A549 (cell line): ENCODE measurements around the gene PCGF3. TPM values are rescaled to one million over a fixed set of nuclear protein-coding genes. Genes with fewer than 3 reads are reported as not detected.

Experiments
- ATAC-seq, 2 experiments: fragments of 200-7000 bp in 1 of 2; fragments of >200 bp in 1 of 2; cut with Nextera tagmentation in 1 of 2; cut with Tn5 transposase in 1 of 2; 3 replicates each; pipeline versions ENCODE4 v1.8.0 to v1.9.1; 2018 to 2020; ENCODE audit warnings: mild to moderate bottlenecking in 1 of 2, moderate library complexity in 1 of 2
- CTCF ChIA-PET: fragments of 300-600 bp; sonication (Branson Sonifier 250); formaldehyde crosslinking; extraction: SDS; loops from one replicate; lab custom pipeline; 2021; ENCODE audit warnings: antibody characterized with exemption, inconsistent platforms; lab: Yijun Ruan, JAX
- POLR2A ChIA-PET: fragments of 350-600 bp; formaldehyde crosslinking; extraction: SDS; loops from one replicate; lab custom pipeline; 2021; ENCODE audit warnings: antibody characterized with exemption, inconsistent platforms; lab: Yijun Ruan, JAX
- DNase-seq, 2 experiments: peaks; one replicate each; pipeline versions ENCODE4 v3.0.0 to v3.0.0-alpha.2; 2011 to 2016; ENCODE audit warnings: low read depth in 1 of 2, low spot score in 1 of 2
- FAIRE-seq: peaks from 2 replicates; lab custom pipeline; 2011; peaks lifted over from hg19 to GRCh38; lab: Jason Lieb, UNC
- H3K27ac ChIP-seq, 2 experiments: fragments of >200 bp; sonication (Bioruptor Twin); formaldehyde crosslinking; 3 replicates each; pipeline ENCODE4 v1.5.1; 2016 to 2017
- H3K4me1 ChIP-seq: fragments of >200 bp; sonication (Bioruptor Twin); formaldehyde crosslinking; 3 replicates; pipeline ENCODE4 v1.6.1; 2016
- H3K4me2 ChIP-seq: fragments of >200 bp; sonication (Bioruptor Twin); formaldehyde crosslinking; 3 replicates; pipeline ENCODE4 v1.6.1; 2016
- H3K4me3 ChIP-seq: fragments of >200 bp; sonication (Bioruptor Twin); formaldehyde crosslinking; 3 replicates; pipeline ENCODE4 v1.5.1; 2016
- H3K9me3 ChIP-seq: fragments of >200 bp; sonication (Bioruptor Twin); formaldehyde crosslinking; 3 replicates; pipeline ENCODE4 v1.6.1; 2016
- BCL3 ChIP-seq: fragments of >200 bp; sonication (Bioruptor Twin); formaldehyde crosslinking; IDR thresholded peaks from 3 replicates; pipeline ENCODE4 v1.6.1; 2016
- CBX2 ChIP-seq: fragments of 200-600 bp; sonication (generic); IDR thresholded peaks from 2 replicates; pipeline ENCODE4 v1.6.1; 2016; ENCODE audit warnings: low read depth, mild to moderate bottlenecking, borderline replicate concordance
- CHD2 ChIP-seq: fragments of 150-350 bp; IDR thresholded peaks from 2 replicates; pipeline ENCODE4 v1.6.1; 2014; ENCODE audit warnings: low read length; ENCODE audit not compliant: partially characterized antibody
- EP300 ChIP-seq, 2 experiments: fragments of >200 bp; sonication (Bioruptor Twin); formaldehyde crosslinking; IDR thresholded peaks; 2 replicates in 1 of 2; 3 replicates in 1 of 2; pipeline ENCODE4 v1.6.1; 2016 to 2017
- FOXS1 ChIP-seq: fragments of 250-450 bp; sonication (Bioruptor Pico); IDR thresholded peaks from 2 replicates; pipeline ENCODE4 v1.5.0; 2020; ENCODE audit warnings: mild to moderate bottlenecking, moderate library complexity
- GATA3 ChIP-seq: IDR thresholded peaks from 2 replicates; pipeline ENCODE4 v1.6.1; 2012; ENCODE audit warnings: borderline replicate concordance
- HMGXB4 ChIP-seq: fragments of 250-450 bp; sonication (Bioruptor Pico); IDR thresholded peaks from 2 replicates; pipeline ENCODE4 v1.5.0; 2021; ENCODE audit warnings: mild to moderate bottlenecking, moderate library complexity, borderline replicate concordance
- HOXA7 ChIP-seq: fragments of 250-450 bp; sonication (Bioruptor Pico); IDR thresholded peaks from 2 replicates; pipeline ENCODE4 v1.5.0; 2020; ENCODE audit warnings: mild to moderate bottlenecking, moderate library complexity
- KDM5A ChIP-seq: fragments of 200-600 bp; sonication (generic); IDR thresholded peaks from 2 replicates; pipeline ENCODE4 v1.6.1; 2016; ENCODE audit warnings: antibody characterized with exemption, mild to moderate bottlenecking
- NPAS2 ChIP-seq: fragments of 250-450 bp; sonication (Bioruptor Pico); IDR thresholded peaks from 2 replicates; pipeline ENCODE4 v1.8.0; 2022; ENCODE audit warnings: mild to moderate bottlenecking, moderate library complexity, borderline replicate concordance
- PHF8 ChIP-seq: fragments of 200-600 bp; sonication (generic); IDR thresholded peaks from 2 replicates; pipeline ENCODE4 v1.6.1; 2016; ENCODE audit warnings: low read depth, mild to moderate bottlenecking, antibody characterized with exemption, moderate library complexity, borderline replicate concordance
- RAD21 ChIP-seq, 2 experiments: fragments of >200 bp in 1 of 2; sonication (Bioruptor Twin) in 1 of 2; formaldehyde crosslinking in 1 of 2; IDR thresholded peaks in 1 of 2; conservative IDR thresholded peaks in 1 of 2; 2 replicates in 1 of 2; 3 replicates in 1 of 2; pipeline ENCODE4 v1.6.1; 2012 to 2018; ENCODE audit warnings: inconsistent platforms in 1 of 2
- RCOR1 ChIP-seq: fragments of 150-350 bp; IDR thresholded peaks from 2 replicates; pipeline ENCODE4 v1.6.1; 2014; ENCODE audit warnings: antibody characterized with exemption, low read length, low read depth
- REST ChIP-seq: fragments of 200-600 bp; sonication (generic); IDR thresholded peaks from 2 replicates; pipeline ENCODE4 v1.6.1; 2016; ENCODE audit warnings: antibody characterized with exemption, mild to moderate bottlenecking, moderate library complexity
- RNF2 ChIP-seq: fragments of 200-600 bp; sonication (generic); IDR thresholded peaks from 2 replicates; pipeline ENCODE4 v1.6.1; 2016; ENCODE audit warnings: low read depth, mild to moderate bottlenecking, antibody characterized with exemption, moderate library complexity, borderline replicate concordance
- SREBF2 ChIP-seq: fragments of 450-650 bp; IDR thresholded peaks from 2 replicates; pipeline ENCODE4 v1.6.1; 2014; ENCODE audit warnings: mild to moderate bottlenecking, moderate library complexity
- TFCP2L1 ChIP-seq: fragments of 250-450 bp; sonication (Bioruptor Pico); IDR thresholded peaks from 2 replicates; pipeline ENCODE4 v1.5.0; 2021; ENCODE audit warnings: mild to moderate bottlenecking
- ZC3H11A ChIP-seq: fragments of 450-650 bp; IDR thresholded peaks from 2 replicates; pipeline ENCODE4 v1.6.1; 2014; ENCODE audit warnings: antibody characterized with exemption, mild to moderate bottlenecking
- ZFP36 ChIP-seq: fragments of 450-650 bp; IDR thresholded peaks from 2 replicates; pipeline ENCODE4 v1.6.1; 2014; ENCODE audit warnings: borderline replicate concordance; ENCODE audit not compliant: partially characterized antibody
- WGBS: methylation state at CpG from one replicate; pipeline ENCODE4 v1.1.6; 2017; ENCODE audit errors: missing lambda C conversion rate; 5-methylcytosine and 5-hydroxymethylcytosine counted together
- polyA plus RNA-seq, 4 experiments: library from polyadenylated mRNA; depleted of rRNA in 3 of 4; stranded (reverse); fragments of >200 nt; fragmentation: RNase III in 1 of 4; extraction: RNeasy Plus Mini Kit Qiagen cat#74134 plus additional on column Dnase treatment in 1 of 4; gene quantifications; 2 replicates in 3 of 4; 3 replicates in 1 of 4; pipeline ENCODE4 v1.2.3, GENCODE V29; 2011 to 2017
- TF ChIP-seq, protein P1 (sequence below): fragments of 150-350 bp; IDR thresholded peaks from 2 replicates; pipeline ENCODE4 v1.6.1; 2014; ENCODE audit warnings: low read depth, mild to moderate bottlenecking, low read length

Gene PCGF3
- polyA plus RNA-seq, 2 of the 4 experiments (the other 2 are of a cell fraction), result 15.9 to 21.0 TPM

GRCh38 chr4:720111-720860 is 14.7 kb downstream of the PCGF3 start:
- CTCF ChIA-PET, result interaction anchor here (2.1 kb wide), 1 partner anchor 22 kb away, joined by 7 read pairs; no protein-coding TSS in a partner anchor
- POLR2A ChIA-PET, result no interaction called here
- Histone ChIP-seq H3K4me3 (no peak overlapping the region), H3K9me3 (no peaks in the 10 kb centered on the region), H3K4me1 (no peaks in the 10 kb centered on the region), H3K4me2 (no peak overlapping the region), H3K27ac (no peak overlapping the region)
- FAIRE-seq, result no peak
- 96% methylated on average over 37 of the region's 59 CpGs for WGBS
- no peak for TF ChIP-seq RCOR1
- TF ChIP-seq, protein P1, sequence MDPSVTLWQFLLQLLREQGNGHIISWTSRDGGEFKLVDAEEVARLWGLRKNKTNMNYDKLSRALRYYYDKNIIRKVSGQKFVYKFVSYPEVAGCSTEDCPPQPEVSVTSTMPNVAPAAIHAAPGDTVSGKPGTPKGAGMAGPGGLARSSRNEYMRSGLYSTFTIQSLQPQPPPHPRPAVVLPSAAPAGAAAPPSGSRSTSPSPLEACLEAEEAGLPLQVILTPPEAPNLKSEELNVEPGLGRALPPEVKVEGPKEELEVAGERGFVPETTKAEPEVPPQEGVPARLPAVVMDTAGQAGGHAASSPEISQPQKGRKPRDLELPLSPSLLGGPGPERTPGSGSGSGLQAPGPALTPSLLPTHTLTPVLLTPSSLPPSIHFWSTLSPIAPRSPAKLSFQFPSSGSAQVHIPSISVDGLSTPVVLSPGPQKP, result no peak
- TF ChIP-seq HOXA7 (CRISPR knock-in tag), result no peak
- TF ChIP-seq EP300 (IDR thresholded peaks at IDR 0.05), result no peak
- no peak for TF ChIP-seq ZC3H11A
- TF ChIP-seq BCL3, result no peak
- TF ChIP-seq TFCP2L1, result no peak
- no peak for TF ChIP-seq PHF8
- TF ChIP-seq CHD2, result no peak
- no peak for TF ChIP-seq RAD21 (conservative IDR thresholded peaks at IDR 0.05 in 1 of 2, IDR thresholded peaks at IDR 0.05 in 1 of 2)
- no peak for TF ChIP-seq RNF2
- no peak for TF ChIP-seq HMGXB4
- TF ChIP-seq SREBF2, result no peak
- no peak for TF ChIP-seq REST
- TF ChIP-seq FOXS1 (CRISPR knock-in tag), result no peak
- TF ChIP-seq ZFP36, result no peak
- TF ChIP-seq KDM5A, result no peak
- TF ChIP-seq CBX2, result no peak
- no peak for TF ChIP-seq NPAS2
- TF ChIP-seq GATA3, result no peak
- ATAC-seq, result no peak
- no peak for DNase-seq
